ENCODE results near the gene ZNF524. TPM values are rescaled to one million over a fixed set of nuclear protein-coding genes. Genes with fewer than 3 reads are reported as not detected.
A peak's percentile ranks its signal among the peaks of the same experiment; 100 is the strongest.

ZNF524 gene
- total RNA-seq, 2 donors from 2014 or later = 14.1 to 18.7 TPM

DNA sequence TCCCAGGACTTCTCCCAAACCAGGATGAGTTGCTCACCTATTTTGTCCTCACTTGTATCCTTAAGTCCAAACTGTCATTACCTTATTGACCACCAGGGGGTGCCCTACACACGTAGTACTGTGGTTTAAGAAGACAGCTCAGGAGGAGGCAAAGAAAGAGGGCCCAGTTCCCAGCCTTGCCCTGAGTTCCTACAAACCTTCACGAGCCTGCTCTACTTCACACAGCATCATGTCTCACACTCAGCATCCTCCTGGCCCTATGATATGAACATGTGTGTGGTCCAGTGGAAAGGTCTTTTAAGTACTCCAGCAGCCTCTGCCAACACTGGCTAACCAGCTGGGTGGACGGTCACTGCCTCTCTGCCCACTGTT lies 32.4 kb downstream of the ZNF524 start:
- ATAC-seq (peak; percentile 62 to 66), DNase-seq (peak; percentile 83)
- intact Hi-C loops (cut with DNase I) = loop anchor here in 1 of 2 donors (10.0 kb wide), 1 partner anchor 118 kb away; no protein-coding TSS in a partner anchor

DNA sequence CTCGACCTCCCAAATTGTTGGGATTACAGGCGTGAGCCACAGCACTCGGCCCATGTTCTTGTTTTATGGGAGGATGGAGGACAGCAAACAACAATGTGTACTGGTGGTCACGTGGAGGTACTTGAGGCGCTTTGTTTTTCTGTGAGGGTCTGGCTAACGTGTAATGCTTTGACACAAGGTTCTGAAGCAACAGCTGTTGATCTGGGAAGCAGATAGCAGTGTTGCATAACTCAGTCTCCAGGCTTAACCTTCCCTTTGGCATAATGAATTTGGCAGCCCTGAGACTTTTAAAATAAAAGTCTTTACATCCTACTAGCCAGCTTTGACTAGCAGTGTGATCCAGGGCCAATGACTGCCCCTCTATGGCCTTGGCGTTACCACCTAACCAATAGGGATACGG lies 33.8 kb downstream of the ZNF524 start:
- DNase-seq (no peak), ATAC-seq (no peak)
- intact Hi-C loops (cut with DNase I) = loop anchor here in 1 of 2 donors (10.0 kb wide), 1 partner anchor 119 kb away; no protein-coding TSS in a partner anchor

GRCh38 chr19:55635334-55635717 lies 35.2 kb downstream of the ZNF524 start:
- intact Hi-C loops (cut with DNase I) = loop anchor here in 1 of 2 donors (10.0 kb wide), 1 partner anchor 121 kb away; no protein-coding TSS in a partner anchor
- DNase-seq = no peak
- ATAC-seq = peak in 1 of 2 donors; percentile 3

DNA sequence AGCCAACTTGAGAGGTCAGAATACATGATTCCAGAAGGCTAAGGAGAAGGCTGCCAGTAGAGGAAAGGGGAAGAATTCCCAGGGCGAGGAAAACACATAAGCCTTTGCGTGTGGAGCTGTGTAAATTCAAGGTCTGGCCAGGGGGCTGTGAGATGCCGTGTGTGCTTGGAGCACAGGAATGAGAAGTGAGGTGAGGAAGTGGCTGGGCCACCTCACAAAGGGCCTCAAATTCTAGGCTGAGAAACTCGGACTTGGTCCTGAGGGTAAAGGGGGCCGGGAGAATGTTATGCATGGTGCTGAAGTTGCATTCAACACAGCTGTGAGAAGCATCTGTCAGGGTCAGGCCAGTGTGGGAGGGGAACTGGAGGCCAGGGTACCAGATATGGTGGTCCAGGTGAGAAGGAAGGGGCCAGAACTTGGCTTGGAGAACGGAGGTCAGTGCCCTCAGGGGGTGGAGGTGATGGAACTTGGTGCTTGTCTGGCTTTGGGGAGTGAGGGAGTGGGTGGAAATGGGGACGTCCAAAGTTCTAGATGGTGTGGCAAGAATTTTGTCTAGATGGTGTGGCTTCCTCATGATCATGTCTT lies 35.9 kb downstream of the ZNF524 start:
- ATAC-seq = no peak
- intact Hi-C loops (cut with DNase I) = loop anchor here in 1 of 2 donors (10.0 kb wide), 1 partner anchor 121 kb away; no protein-coding TSS in a partner anchor
- no peak for DNase-seq

GRCh38 chr19:55636723-55637122 lies 36.6 kb downstream of the ZNF524 start:
- ATAC-seq = no peak
- no peak for DNase-seq
- intact Hi-C loops (cut with DNase I) = loop anchor here in 1 of 2 donors (10.0 kb wide), 1 partner anchor 122 kb away; no protein-coding TSS in a partner anchor

GRCh38 chr19:55637534-55637933 lies 37.4 kb downstream of the ZNF524 start:
- intact Hi-C loops (cut with DNase I) = loop anchor here in 1 of 2 donors (10.0 kb wide), 1 partner anchor 123 kb away; no protein-coding TSS in a partner anchor
- ATAC-seq (no peak), DNase-seq (no peak)

GRCh38 chr19:55638864-55639359 lies 38.8 kb downstream of the ZNF524 start:
- DNase-seq = no peak
- intact Hi-C loops (cut with DNase I) = loop anchor here in 1 of 2 donors (10.0 kb wide), 1 partner anchor 124 kb away; no protein-coding TSS in a partner anchor

DNA sequence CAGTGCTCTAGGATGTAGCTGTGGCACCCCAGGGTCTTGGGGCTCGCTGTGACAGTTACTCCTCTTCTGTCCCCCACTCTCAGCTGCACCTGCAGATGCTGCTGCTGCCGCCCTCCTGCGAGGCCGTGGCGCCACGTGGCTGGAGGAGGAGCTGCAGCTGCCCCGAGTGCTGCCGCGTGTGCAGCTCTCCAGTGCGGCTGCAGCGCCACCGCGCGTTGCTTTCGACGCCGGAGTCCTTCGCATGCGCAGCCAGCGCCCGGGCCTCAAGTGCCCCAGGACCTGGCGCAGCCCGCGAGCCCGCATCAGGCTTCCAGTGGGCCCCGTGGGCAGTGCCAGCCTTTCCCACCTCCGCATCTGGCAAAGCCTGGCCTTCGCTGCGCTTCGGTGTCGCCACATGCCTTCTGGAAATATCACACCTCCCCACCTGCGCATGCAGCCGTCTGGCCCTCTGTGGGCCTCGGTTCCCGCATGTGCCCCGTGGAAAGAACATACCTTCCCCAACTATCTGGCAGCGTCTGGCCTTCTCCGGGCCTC lies 40.0 kb downstream of the ZNF524 start:
- DNase-seq (peak; percentile 78), ATAC-seq (peak; percentile 13 to 25)
- intact Hi-C loops (cut with DNase I) = no loop called here

More at GRCh38 chr19:55638864-55639359, 38.8 kb downstream of the ZNF524 start:
- no peak for ATAC-seq

- DNase-seq = peak; percentile 80
- ATAC-seq = peak; percentile 71 to 74
- intact Hi-C loops (cut with DNase I) = no loop called here
Measured at GRCh38 chr19:55640577-55641425, 40.7 kb downstream of the ZNF524 start, which contains the start of gene ZNF580. TSS of gene ZNF580 (plus strand) at chr19:55641002. CDS start at chr19:55642509, 1,507 bp downstream.

DNA sequence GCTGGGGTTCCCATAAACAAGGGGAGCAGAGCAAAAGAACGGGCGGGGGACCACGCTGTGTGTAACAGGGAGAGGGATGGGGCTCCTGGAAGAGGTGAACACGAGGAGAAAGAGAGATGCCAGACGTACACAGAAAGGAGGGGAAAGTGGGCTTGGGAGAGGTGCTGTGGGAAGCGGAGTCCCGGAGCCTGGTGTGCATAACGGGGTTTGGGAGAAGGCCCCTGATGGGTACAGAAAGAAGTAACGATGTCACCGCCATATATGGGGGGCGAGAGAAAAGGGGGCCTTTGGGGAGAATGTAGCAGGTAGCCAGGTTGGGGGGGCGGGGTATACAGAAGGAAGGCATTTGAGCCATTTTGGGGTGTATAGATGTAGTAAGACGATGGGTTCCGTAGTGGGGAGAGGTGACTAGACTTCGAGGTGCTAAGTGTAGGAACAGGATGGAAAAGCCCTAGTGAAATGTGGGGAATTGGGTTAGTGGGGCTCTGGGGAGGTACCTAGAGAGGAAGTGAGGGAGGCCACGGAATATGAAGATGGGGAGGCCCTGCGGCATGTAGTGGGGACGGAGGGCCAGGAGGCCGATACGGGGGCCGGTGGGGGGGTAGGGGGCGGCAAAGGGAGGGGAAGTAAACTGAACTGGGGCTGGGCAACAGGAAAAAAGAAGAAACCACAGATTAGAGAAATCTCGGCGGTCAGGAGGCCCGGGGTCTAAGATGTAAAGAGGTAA lies 41.5 kb downstream of the ZNF524 start:
- DNase-seq (no peak), ATAC-seq (peak; percentile 0 to 1)
- intact Hi-C loops (cut with DNase I) = no loop called here

DNA sequence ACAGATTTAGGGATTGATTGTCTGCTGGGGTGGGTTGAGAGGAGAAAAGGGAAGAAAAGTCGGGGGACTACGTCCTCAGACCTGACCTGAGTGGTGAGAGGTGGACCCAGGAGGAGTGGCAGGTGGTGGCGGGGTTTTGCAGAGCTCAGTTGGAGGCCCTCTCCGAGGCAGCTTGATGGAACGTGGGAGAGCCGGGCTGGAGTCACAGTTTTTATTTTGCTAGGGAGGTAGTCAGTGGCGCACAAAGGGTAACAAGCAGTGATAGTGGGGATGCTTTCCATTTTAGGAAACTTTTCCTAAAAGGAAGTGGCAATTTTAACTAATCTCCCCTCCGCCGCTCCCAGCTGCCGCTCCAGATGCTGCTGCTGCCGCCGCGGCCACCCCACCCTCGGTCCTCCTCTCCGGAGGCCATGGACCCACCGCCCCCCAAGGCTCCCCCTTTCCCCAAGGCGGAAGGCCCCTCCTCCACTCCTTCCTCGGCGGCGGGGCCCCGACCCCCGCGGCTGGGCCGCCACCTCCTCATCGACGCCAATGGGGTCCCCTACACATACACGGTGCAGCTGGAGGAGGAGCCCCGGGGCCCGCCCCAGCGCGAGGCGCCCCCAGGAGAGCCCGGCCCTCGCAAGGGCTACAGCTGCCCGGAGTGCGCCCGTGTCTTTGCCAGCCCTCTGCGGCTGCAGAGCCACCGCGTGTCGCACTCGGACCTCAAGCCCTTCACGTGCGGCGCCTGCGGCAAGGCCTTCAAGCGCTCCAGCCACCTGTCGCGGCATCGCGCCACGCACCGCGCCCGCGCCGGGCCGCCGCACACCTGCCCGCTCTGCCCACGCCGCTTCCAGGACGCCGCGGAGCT lies 42.3 kb downstream of the ZNF524 start:
- peak; percentile 8 to 13 for ATAC-seq
- intact Hi-C loops (cut with DNase I) = no loop called here

DNA sequence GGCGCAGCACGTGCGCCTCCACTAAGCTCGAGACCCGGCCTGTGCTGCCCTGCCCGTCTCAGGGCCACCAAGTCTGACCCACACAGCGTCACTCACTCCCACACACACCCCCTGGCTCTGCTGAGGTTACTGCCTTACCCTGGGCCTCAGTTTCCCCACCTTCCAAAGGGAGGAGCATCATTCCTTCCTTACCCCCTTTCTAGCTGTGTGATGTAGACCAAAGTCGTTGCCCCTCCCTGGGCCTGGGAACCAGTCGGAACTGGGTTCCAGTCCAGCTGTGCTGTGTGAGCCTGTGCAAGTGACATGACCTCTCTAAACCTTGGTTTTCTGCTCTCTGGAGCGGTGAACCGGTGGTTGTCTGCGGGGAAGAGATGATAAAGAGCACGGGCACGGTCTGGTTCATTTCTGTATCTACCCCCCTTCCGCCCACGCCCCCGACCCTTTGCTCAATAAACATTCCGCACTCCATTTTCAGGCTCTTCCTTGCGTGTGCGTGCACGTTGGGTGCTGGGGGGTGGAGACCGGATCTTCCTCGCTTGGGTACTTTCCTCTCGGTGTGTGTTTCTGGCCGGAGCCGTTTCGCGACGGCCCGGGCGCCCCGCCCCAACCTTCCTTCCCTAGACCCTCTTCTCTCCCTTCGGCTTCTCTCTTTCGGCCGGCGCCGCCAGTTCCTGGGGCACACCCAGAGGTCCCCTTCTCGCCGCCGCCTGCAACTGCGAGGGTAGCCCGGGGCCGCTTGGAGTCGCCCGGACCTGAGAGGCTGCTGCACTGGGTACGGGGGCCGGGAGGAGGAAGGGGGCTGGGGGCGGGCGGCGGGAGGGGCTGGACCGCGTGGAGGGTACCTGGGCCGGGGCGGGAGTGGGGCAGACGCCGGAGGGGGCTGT lies 43.2 kb downstream of the ZNF524 start, which contains the start of gene ZNF581:
ZNF581 (plus strand) TSS at position 647 of the 884 bp plus-strand sequence. CDS start 923 bp downstream, outside the sequence.
- intact Hi-C loops (cut with DNase I) = no loop called here
- ATAC-seq = peak; percentile 38 to 46
- DNase-seq = peak; percentile 81

More for the DNA sequence above, 42.3 kb downstream of the ZNF524 start:
- DNase-seq = peak; percentile 49

GRCh38 chr19:55643887-55644176 lies 43.7 kb downstream of the ZNF524 start:
- intact Hi-C loops (cut with DNase I) = no loop called here
- ATAC-seq (no peak), DNase-seq (no peak)

- no peak for DNase-seq
- no peak for ATAC-seq
Measured at GRCh38 chr19:55644191-55644833, 44.2 kb downstream of the ZNF524 start.

DNA sequence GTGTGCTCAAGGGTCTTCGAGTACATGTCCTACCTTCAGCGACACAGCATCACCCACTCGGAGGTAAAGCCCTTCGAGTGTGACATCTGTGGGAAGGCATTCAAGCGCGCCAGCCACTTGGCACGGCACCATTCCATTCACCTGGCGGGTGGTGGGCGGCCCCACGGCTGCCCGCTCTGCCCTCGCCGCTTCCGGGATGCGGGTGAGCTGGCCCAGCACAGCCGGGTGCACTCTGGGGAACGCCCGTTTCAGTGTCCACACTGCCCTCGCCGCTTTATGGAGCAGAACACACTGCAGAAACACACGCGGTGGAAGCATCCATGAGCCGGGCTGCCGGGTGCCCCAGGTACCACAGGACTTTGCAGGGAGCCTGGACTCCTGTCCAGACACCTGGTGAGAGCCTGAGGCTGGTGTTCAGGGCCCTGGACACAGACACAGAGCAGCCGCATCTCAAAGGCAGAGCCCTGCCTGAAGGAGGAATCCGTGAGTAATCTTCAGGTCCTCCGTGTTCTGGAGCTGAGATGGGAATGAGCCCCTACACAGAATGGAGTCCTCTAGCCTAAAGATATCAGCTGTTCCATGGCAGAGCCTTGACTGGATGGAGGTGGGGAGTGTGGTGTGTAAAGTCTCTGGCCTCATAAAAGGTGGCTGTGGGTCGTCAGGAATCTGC lies 44.9 kb downstream of the ZNF524 start:
- intact Hi-C loops (cut with DNase I) = no loop called here
- ATAC-seq = no peak
- DNase-seq = no peak

More at GRCh38 chr19:55644191-55644833, 44.2 kb downstream of the ZNF524 start:
- intact Hi-C loops (cut with DNase I) = no loop called here

DNA sequence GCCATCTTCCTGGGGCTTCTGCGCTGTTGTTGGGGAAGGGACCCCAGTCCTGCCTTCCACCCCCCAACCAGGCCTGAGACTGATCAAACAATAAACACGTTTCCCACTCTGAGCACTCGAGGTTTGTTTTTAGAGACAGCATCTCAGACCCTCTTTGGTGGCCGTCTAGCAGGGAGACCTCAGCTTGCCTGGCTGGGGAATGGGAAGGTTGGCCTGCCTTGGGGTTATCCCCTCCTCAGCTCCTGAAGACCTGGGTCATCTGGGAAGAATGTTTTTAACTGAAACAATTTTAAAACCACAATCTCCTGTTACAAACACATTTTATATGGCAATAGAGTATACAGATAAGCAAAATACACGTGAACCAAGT lies 45.4 kb downstream of the ZNF524 start:
- ATAC-seq (no peak), DNase-seq (no peak)
- intact Hi-C loops (cut with DNase I) = no loop called here
